Mammary epithelial cell (primary cell): ENCODE measurements around the gene SDK1.

Experiments
- EZH2 ChIP-seq: IDR thresholded peaks from 2 replicates; pipeline ENCODE4 v1.6.1; 2012; ENCODE audit warnings: low read length, inconsistent platforms, borderline replicate concordance
- TF ChIP-seq, protein P1 (sequence below), 2 donors: IDR thresholded peaks in 1 of 2; conservative IDR thresholded peaks in 1 of 2; 2 replicates each; pipeline ENCODE4 v1.5.1; 2011 to 2012; ENCODE audit warnings: inconsistent platforms in 2 of 2, low read length in 2 of 2, mild to moderate bottlenecking in 2 of 2, control low read depth in 1 of 2, low read depth in 1 of 2; ENCODE audit not compliant: insufficient read depth in 1 of 2; ENCODE audit errors: extremely low read depth in 1 of 2

DNA sequence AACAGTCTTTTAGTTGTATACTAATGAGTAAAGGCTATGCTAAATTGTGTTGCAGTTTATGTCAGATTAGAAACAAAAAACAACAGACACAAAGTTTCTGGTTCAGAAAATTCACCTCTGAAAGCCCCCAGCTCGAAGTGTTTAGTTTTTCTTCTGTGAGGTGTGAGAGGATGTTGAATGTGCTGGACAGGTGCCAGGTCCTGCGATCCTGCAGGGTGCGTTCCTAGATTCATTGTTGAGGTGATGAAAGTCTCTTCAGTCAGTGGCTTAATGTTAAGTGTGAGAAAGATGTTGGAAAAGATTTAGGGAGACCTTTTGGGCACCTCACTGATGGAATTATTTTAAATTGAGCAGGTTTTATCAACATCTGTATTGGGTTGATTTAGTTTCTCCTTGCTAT lies 287.3 kb downstream of the SDK1 start:
- TF ChIP-seq, protein P1, sequence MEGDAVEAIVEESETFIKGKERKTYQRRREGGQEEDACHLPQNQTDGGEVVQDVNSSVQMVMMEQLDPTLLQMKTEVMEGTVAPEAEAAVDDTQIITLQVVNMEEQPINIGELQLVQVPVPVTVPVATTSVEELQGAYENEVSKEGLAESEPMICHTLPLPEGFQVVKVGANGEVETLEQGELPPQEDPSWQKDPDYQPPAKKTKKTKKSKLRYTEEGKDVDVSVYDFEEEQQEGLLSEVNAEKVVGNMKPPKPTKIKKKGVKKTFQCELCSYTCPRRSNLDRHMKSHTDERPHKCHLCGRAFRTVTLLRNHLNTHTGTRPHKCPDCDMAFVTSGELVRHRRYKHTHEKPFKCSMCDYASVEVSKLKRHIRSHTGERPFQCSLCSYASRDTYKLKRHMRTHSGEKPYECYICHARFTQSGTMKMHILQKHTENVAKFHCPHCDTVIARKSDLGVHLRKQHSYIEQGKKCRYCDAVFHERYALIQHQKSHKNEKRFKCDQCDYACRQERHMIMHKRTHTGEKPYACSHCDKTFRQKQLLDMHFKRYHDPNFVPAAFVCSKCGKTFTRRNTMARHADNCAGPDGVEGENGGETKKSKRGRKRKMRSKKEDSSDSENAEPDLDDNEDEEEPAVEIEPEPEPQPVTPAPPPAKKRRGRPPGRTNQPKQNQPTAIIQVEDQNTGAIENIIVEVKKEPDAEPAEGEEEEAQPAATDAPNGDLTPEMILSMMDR (conservative IDR thresholded peaks at IDR 0.05 in 1 of 2, IDR thresholded peaks at IDR 0.05 in 1 of 2; ENCODE audit: extremely low read depth in 1 of 2, insufficient read depth in 1 of 2, low read depth in 1 of 2, low read length in 2 of 2), result no peak
- no peak for TF ChIP-seq EZH2
